ENCODE results near the gene PRPF6.

Gene PRPF6

GRCh38 chr20:64080813-64081623 is 100.1 kb downstream of the PRPF6 start:
- no peak for DNase-seq

GRCh38 chr20:64081624-64081964 is 100.7 kb downstream of the PRPF6 start:
- no peak for DNase-seq

GRCh38 chr20:64082126-64082731 is 101.3 kb downstream of the PRPF6 start:
- peak; percentile 55 for DNase-seq
